ENCODE measurements around the gene DGKG. TPM values are rescaled to one million over a fixed set of nuclear protein-coding genes. Genes with fewer than 3 reads are reported as not detected.

DGKG gene
- total and polyA plus RNA-seq, 8 donors, result 0.12 to 26.3 (median 2.7) TPM

GRCh38 chr3:186098740-186099139 lies 263.3 kb downstream of the DGKG start:
- intact Hi-C loops (cut with DNase I; ENCODE audit: low total_unique reads), result no loop called here
- 38 to 57% (median 45%) methylated on average over 3 of the region's 3 CpGs for WGBS, 5 donors

GRCh38 chr3:186097663-186098451 lies 264.2 kb downstream of the DGKG start:
- Histone ChIP-seq H3K4me1 (peaks cover 18 to 51% (median 31%) of the 10 kb centered on the region in 4 donors), H3K27ac (peak overlapping the region in 4 of 5 donors; percentile 45 to 66 (median 57)), H3K27me3 (peaks cover 0 to 54% (median 0%) of the 10 kb centered on the region in 3 donors), H3K9me3 (no peaks in the 10 kb centered on the region), H3K4me3 (peak overlapping the region; percentile 27 to 40 (median 36)), H3K36me3 (no peaks in the 10 kb centered on the region)
- TF ChIP-seq EP300 (IDR thresholded peaks at IDR 0.05) (no peak), POLR2AphosphoS5 (IDR thresholded peaks at IDR 0.05) (peak in 1 of 3 donors; percentile 12), CTCF (IDR thresholded peaks at IDR 0.05) (no peak), POLR2A (IDR thresholded peaks at IDR 0.05) (no peak)
- intact Hi-C loops (cut with DNase I; ENCODE audit: low total_unique reads), result no loop called here
- WGBS, 5 donors, result 1 to 6% (median 2%) methylated on average over 15 to 16 of the region's 16 CpGs
- DNase-seq, result peak; percentile 77 to 96

More at GRCh38 chr3:186098740-186099139, 263.3 kb downstream of the DGKG start:
- Histone ChIP-seq H3K27me3 (peaks cover 0 to 53% (median 0%) of the 10 kb centered on the region in 3 donors), H3K4me1 (peaks cover 18 to 46% (median 31%) of the 10 kb centered on the region in 4 donors), H3K36me3 (no peaks in the 10 kb centered on the region), H3K27ac (peak overlapping the region in 1 of 5 donors; percentile 54), H3K4me3 (no peak overlapping the region), H3K9me3 (no peaks in the 10 kb centered on the region)
- no peak for DNase-seq
- TF ChIP-seq POLR2A (IDR thresholded peaks at IDR 0.05), result no peak
- TF ChIP-seq POLR2AphosphoS5 (IDR thresholded peaks at IDR 0.05), result no peak
- TF ChIP-seq EP300 (IDR thresholded peaks at IDR 0.05), result no peak
- no peak for TF ChIP-seq CTCF (IDR thresholded peaks at IDR 0.05)

- DNase-seq, result no peak
- peaks cover 0 to 53% (median 0%) of the 10 kb centered on the region in 3 donors for H3K27me3 ChIP-seq
- peak overlapping the region in 3 of 5 donors; percentile 44 to 65 (median 49) for H3K27ac ChIP-seq
- TF ChIP-seq EP300 (IDR thresholded peaks at IDR 0.05), result no peak
- TF ChIP-seq CTCF (IDR thresholded peaks at IDR 0.05), result no peak
- TF ChIP-seq POLR2AphosphoS5 (IDR thresholded peaks at IDR 0.05), result no peak
- no peak for TF ChIP-seq POLR2A (IDR thresholded peaks at IDR 0.05)
- 6 to 22% (median 16%) methylated on average over 4 of the region's 4 CpGs for WGBS, 5 donors
- H3K36me3 ChIP-seq, result no peaks in the 10 kb centered on the region
- intact Hi-C loops (cut with DNase I; ENCODE audit: low total_unique reads), result no loop called here
- H3K4me3 ChIP-seq, result peak overlapping the region; percentile 27 to 40 (median 36)
- no peaks in the 10 kb centered on the region for H3K9me3 ChIP-seq
- peaks cover 18 to 51% (median 31%) of the 10 kb centered on the region in 4 donors for H3K4me1 ChIP-seq
Measured at GRCh38 chr3:186097317-186097662, 264.7 kb downstream of the DGKG start.

Other genes with a start within 250 kb of the DGKG start
- 1 to 10 TPM in 3 of 5 donors, not detected in 2; 1.8 to 4.3 (median 2.8) TPM for gene CRYGS, start 182.1 kb upstream of the DGKG start, total RNA-seq
- gene CRYGS, start 182.1 kb upstream of the DGKG start, polyA plus RNA-seq, result 1 to 10 TPM; 5.0 to 6.6 (median 5.9) TPM
- 10 to 100 TPM in 3 of 5 donors, 1 to 10 TPM in 2; 5.3 to 16.5 (median 10.4) TPM for gene TBCCD1, start 205.1 kb upstream of the DGKG start, total RNA-seq
- 1 to 10 TPM; 3.5 to 4.4 (median 4.0) TPM for gene TBCCD1, start 205.1 kb upstream of the DGKG start, polyA plus RNA-seq
- gene DNAJB11, start 208.5 kb upstream of the DGKG start, total RNA-seq, result 10 to 100 TPM; 17.0 to 62.1 (median 31.6) TPM
- gene DNAJB11, start 208.5 kb upstream of the DGKG start, polyA plus RNA-seq, result 10 to 100 TPM; 17.7 to 33.9 (median 32.2) TPM